C4-2B (cell line): ENCODE measurements around the gene CNP.

ENCODE experiments used
- ZFX ChIP-seq: fragments of 450-650 bp; IDR thresholded peaks from 2 replicates; pipeline ENCODE4 v1.6.1; 2017
- TF ChIP-seq, protein P1 (sequence below): fragments of 450-650 bp; conservative IDR thresholded peaks from 2 replicates; pipeline ENCODE4 v1.5.1; 2017; ENCODE audit warnings: mild to moderate bottlenecking

DNA sequence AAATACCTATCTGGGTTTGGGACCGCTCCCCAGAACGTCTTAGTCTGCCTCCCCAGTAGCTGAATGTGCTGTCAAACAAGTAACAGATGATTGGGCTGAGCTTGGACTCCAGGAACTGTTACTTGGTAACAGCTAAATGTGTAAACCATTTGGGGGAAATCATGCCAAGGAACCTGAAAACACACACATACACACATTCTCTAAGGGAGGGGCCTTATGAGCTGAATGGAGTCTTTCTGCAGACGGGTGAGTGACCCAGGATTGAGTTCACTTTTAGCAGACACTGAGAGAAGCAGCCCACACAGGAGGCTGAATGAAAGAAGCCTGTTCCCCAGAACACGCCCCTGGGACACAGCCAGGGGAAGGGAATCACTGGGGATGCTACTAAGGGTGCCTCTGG lies 49.4 kb upstream of the CNP start:
- TF ChIP-seq, protein P1, sequence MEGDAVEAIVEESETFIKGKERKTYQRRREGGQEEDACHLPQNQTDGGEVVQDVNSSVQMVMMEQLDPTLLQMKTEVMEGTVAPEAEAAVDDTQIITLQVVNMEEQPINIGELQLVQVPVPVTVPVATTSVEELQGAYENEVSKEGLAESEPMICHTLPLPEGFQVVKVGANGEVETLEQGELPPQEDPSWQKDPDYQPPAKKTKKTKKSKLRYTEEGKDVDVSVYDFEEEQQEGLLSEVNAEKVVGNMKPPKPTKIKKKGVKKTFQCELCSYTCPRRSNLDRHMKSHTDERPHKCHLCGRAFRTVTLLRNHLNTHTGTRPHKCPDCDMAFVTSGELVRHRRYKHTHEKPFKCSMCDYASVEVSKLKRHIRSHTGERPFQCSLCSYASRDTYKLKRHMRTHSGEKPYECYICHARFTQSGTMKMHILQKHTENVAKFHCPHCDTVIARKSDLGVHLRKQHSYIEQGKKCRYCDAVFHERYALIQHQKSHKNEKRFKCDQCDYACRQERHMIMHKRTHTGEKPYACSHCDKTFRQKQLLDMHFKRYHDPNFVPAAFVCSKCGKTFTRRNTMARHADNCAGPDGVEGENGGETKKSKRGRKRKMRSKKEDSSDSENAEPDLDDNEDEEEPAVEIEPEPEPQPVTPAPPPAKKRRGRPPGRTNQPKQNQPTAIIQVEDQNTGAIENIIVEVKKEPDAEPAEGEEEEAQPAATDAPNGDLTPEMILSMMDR: no peak
- TF ChIP-seq ZFX: no peak
